Fibroblast of lung (primary cell): Measurements from ENCODE around the gene PIK3R1.

Experiments
- EZH2 ChIP-seq: IDR thresholded peaks from 2 replicates; pipeline ENCODE4 v1.5.1; 2012; ENCODE audit warnings: low read length, control low read depth, mild to moderate bottlenecking; ENCODE audit errors: missing control alignments
- TF ChIP-seq, protein P1 (sequence below), 2 donors: IDR thresholded peaks in 1 of 2; conservative IDR thresholded peaks in 1 of 2; 1 replicate in 1 of 2; 2 replicates in 1 of 2; pipeline ENCODE4 v1.5.1; 2011 to 2012; ENCODE audit warnings: low read length in 2 of 2, control low read depth in 1 of 2, inconsistent platforms in 1 of 2, low read depth in 1 of 2, mild to moderate bottlenecking in 1 of 2

GRCh38 chr5:68195137-68195536, 20.4 kb upstream of the PIK3R1 start:
- TF ChIP-seq, protein P1, sequence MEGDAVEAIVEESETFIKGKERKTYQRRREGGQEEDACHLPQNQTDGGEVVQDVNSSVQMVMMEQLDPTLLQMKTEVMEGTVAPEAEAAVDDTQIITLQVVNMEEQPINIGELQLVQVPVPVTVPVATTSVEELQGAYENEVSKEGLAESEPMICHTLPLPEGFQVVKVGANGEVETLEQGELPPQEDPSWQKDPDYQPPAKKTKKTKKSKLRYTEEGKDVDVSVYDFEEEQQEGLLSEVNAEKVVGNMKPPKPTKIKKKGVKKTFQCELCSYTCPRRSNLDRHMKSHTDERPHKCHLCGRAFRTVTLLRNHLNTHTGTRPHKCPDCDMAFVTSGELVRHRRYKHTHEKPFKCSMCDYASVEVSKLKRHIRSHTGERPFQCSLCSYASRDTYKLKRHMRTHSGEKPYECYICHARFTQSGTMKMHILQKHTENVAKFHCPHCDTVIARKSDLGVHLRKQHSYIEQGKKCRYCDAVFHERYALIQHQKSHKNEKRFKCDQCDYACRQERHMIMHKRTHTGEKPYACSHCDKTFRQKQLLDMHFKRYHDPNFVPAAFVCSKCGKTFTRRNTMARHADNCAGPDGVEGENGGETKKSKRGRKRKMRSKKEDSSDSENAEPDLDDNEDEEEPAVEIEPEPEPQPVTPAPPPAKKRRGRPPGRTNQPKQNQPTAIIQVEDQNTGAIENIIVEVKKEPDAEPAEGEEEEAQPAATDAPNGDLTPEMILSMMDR (conservative IDR thresholded peaks at IDR 0.05 in 1 of 2, IDR thresholded peaks at IDR 0.05 in 1 of 2; ENCODE audit: low read depth in 1 of 2, low read length in 2 of 2) = no peak
- TF ChIP-seq EZH2 = no peak
